Measurements from ENCODE around the gene DPCD.

DPCD gene

DNA sequence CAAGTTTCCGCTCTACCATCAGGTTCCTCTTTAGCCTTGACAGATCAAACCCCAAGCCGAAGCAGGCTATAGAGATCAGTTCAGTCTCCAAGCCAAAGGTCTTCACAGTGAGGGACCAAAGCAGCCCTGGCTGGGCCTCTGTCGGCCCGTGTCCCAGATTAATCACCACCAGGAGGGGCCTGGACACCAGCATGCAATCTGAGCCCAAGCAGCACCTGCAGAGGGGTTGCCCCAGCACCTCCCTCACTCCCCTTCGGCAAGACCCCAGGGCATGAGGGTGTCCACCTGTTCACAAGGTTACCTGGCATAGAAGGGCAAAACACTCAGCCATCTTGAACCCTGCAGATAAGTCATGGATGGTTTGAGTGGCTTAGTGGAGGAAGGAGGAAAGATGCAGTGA lies 70.9 kb downstream of the DPCD start:
- TF ChIP-seq, protein P1, sequence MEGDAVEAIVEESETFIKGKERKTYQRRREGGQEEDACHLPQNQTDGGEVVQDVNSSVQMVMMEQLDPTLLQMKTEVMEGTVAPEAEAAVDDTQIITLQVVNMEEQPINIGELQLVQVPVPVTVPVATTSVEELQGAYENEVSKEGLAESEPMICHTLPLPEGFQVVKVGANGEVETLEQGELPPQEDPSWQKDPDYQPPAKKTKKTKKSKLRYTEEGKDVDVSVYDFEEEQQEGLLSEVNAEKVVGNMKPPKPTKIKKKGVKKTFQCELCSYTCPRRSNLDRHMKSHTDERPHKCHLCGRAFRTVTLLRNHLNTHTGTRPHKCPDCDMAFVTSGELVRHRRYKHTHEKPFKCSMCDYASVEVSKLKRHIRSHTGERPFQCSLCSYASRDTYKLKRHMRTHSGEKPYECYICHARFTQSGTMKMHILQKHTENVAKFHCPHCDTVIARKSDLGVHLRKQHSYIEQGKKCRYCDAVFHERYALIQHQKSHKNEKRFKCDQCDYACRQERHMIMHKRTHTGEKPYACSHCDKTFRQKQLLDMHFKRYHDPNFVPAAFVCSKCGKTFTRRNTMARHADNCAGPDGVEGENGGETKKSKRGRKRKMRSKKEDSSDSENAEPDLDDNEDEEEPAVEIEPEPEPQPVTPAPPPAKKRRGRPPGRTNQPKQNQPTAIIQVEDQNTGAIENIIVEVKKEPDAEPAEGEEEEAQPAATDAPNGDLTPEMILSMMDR (IDR thresholded peaks at IDR 0.05; ENCODE audit: low read length, missing control alignments) = no peak
- DNase-seq (ENCODE audit: low read depth) = no peak
- no peak overlapping the region for H3K4me3 ChIP-seq (replicated peaks; ENCODE audit: low read depth, low read length)
